Adrenal gland (tissue), 12 donors: ENCODE data around the gene TEX13A. TPM values are rescaled to one million over a fixed set of nuclear protein-coding genes. Genes with fewer than 3 reads are reported as not detected.

Source experiments
- DNase-seq, 7 donors: peaks; one replicate each; pipeline ENCODE4 v3.0.0-alpha.2; 2019 to 2020
- H3K27ac ChIP-seq, 5 donors: fragments of 200-600 bp; sonication (generic) in 4 of 5; 1 replicate in 3 of 5; 2 replicates in 2 of 5; pipeline versions ENCODE4 v1.5.1 to v1.8.0; 2016 to 2020; ENCODE audit warnings: mild to moderate bottlenecking in 1 of 5
- H3K27me3 ChIP-seq: fragments of 200-600 bp; 2 replicates; pipeline ENCODE4 v1.8.0; 2021
- H3K36me3 ChIP-seq, 2 donors: fragments of 200-600 bp; replicated peaks in 1 of 2; 1 replicate in 1 of 2; 2 replicates in 1 of 2; pipeline versions ENCODE4 v1.5.1 to v1.8.0; 2018 to 2022
- H3K4me1 ChIP-seq, 2 donors: fragments of 200-600 bp; replicated peaks in 1 of 2; 1 replicate in 1 of 2; 2 replicates in 1 of 2; pipeline versions ENCODE4 v1.5.1 to v1.8.0; 2018 to 2021
- H3K4me3 ChIP-seq, 4 donors: fragments of 200-600 bp; sonication (generic) in 3 of 4; one replicate each; pipeline ENCODE4 v1.5.1; 2016 to 2018
- H3K9me3 ChIP-seq, 3 donors: fragments of 200-600 bp; sonication (generic) in 1 of 3; replicated peaks in 1 of 3; 1 replicate in 2 of 3; 2 replicates in 1 of 3; pipeline versions ENCODE4 v1.5.1 to v1.8.0; 2016 to 2021
- CTCF ChIP-seq, 6 experiments: fragments of 450-650 bp in 4 of 6; fragments of 200-600 bp in 2 of 6; sonication (generic) in 1 of 6; IDR thresholded peaks; 1 replicate in 5 of 6; 2 replicates in 1 of 6; pipeline versions ENCODE4 v1.5.1 to v1.8.0; 2016 to 2021; ENCODE audit warnings: antibody characterized with exemption in 6 of 6, mild to moderate bottlenecking in 2 of 6, moderate library complexity in 1 of 6
- POLR2A ChIP-seq, 2 donors: fragments of 450-650 bp; IDR thresholded peaks; one replicate each; pipeline ENCODE4 v1.6.1; 2017; ENCODE audit warnings: antibody characterized with exemption in 2 of 2, mild to moderate bottlenecking in 2 of 2, moderate library complexity in 1 of 2
- WGBS, 4 donors: extraction: QIAGEN DNeasy Blood & Tissue Kit in 2 of 4; methylation state at CpG; one replicate each; pipeline versions ENCODE4 v1.1.5 to v1.1.7; 2013 to 2017; 5-methylcytosine and 5-hydroxymethylcytosine counted together
- intact Hi-C, 2 donors: fragments of 100-400 bp; cut with DNase I; formaldehyde crosslinking; loops; one replicate each; pipeline versions ENCODE4 v1.14.1 to v1.15.0; 2022 to 2023
- polyA plus RNA-seq, 3 donors: library from polyadenylated mRNA; stranded (reverse); fragments of 200-250 nt in 2 of 3; fragments of 350-450 nt in 1 of 3; fragmentation: Illumina TruSeq in 1 of 3; extraction: RNeasy Lipid Tissue Mini Kit (QIAGEN cat#74804) in 1 of 3; gene quantifications; one replicate each; pipeline ENCODE4 v1.2.3, GENCODE V29; 2013 to 2014
- total RNA-seq, 9 donors: library from RNA; depleted of rRNA in 4 of 9; stranded (reverse); fragments of >200 nt in 4 of 9; fragments of 120-200 nt in 1 of 9; fragmentation: NEBNext Ultra II Directional in 1 of 9; extraction: Animal tissue kit (Norgen Biotek cat#: 25700) in 1 of 9; gene quantifications; one replicate each; pipeline versions ENCODE4 v1.1.0 to v1.2.4, GENCODE V29; 2013 to 2023
- donor health status: healthy with polysubstance abuse.
- donor health status: Bipolar disorder and iron deficiency.
- donor health status: DM: yes; HTN: yes; CAD: no.
- donor health status: DM: no; HTN: no; CAD: no.
- donor health status: DM: no; HTN: no; CAD: no.
- donor health status: DM: yes; HTN: yes; CAD: no.

Gene TEX13A
- total and polyA plus RNA-seq, 12 donors, result not detected

DNA sequence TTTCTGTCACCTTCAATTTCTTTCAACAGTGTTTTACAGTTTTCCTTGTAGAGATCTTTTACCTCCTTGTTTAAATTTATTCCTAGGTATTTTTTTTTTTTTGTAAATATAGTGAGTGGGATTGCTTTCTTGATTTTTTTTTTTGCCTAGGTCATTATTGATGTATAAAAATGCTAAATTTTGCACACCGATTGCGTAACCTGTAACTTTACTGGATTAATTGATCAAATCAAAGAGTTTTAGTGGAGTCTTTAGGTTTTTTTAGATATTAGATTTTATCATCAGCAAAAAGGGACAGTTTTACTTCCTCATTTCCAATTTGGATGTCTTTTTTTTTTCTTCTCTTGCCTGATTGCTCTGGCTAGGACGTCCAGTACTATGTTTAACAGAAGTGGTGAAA lies 40.9 kb downstream of the TEX13A start:
- H3K9me3 ChIP-seq, result no peaks in the 10 kb centered on the region
- H3K36me3 ChIP-seq, result no peaks in the 10 kb centered on the region
- 69 to 87% (median 75%) methylated on average over 3 of the region's 3 CpGs for WGBS, 4 donors
- H3K27me3 ChIP-seq, result peaks cover 6% of the 10 kb centered on the region
- intact Hi-C loops, result no loop called here
- H3K27ac ChIP-seq, result no peak overlapping the region
- TF ChIP-seq POLR2A (IDR thresholded peaks at IDR 0.05) (no peak), CTCF (IDR thresholded peaks at IDR 0.05) (no peak)
- H3K4me1 ChIP-seq, result no peaks in the 10 kb centered on the region
- no peak for DNase-seq
- H3K4me3 ChIP-seq, result no peak overlapping the region

GRCh38 chrX:105173071-105173470 lies 47.4 kb downstream of the TEX13A start:
- peaks cover 6% of the 10 kb centered on the region for H3K27me3 ChIP-seq
- H3K4me1 ChIP-seq, result no peaks in the 10 kb centered on the region
- H3K4me3 ChIP-seq, result no peak overlapping the region
- intact Hi-C loops, result no loop called here
- H3K36me3 ChIP-seq, result no peaks in the 10 kb centered on the region
- TF ChIP-seq CTCF (IDR thresholded peaks at IDR 0.05), result no peak
- no peak for TF ChIP-seq POLR2A (IDR thresholded peaks at IDR 0.05)
- no peak for DNase-seq
- 79 to 92% (median 88%) methylated on average over 3 to 4 of the region's 4 CpGs for WGBS, 4 donors
- no peak overlapping the region for H3K27ac ChIP-seq
- H3K9me3 ChIP-seq, result no peaks in the 10 kb centered on the region
